Fibroblast of lung (primary cell): ENCODE data around the gene DNAH6. TPM values are rescaled to one million over a fixed set of nuclear protein-coding genes. Genes with fewer than 3 reads are reported as not detected.

Experiments used
- DNase-seq, 2 donors: peaks; one replicate each; pipeline versions ENCODE4 v3.0.0 to v3.0.0-alpha.2; 2010; ENCODE audit warnings: low read depth in 2 of 2
- H2AFZ ChIP-seq: 2 replicates; pipeline ENCODE4 v1.5.1; 2012; ENCODE audit warnings: low read length, control low read depth, inconsistent platforms
- H3K27ac ChIP-seq: 2 replicates; pipeline ENCODE4 v1.5.1; 2011; ENCODE audit warnings: low read length, control low read depth; ENCODE audit not compliant: insufficient read depth
- H3K27me3 ChIP-seq: 2 replicates; pipeline ENCODE4 v1.5.1; 2011; ENCODE audit warnings: mild to moderate bottlenecking, low read length; ENCODE audit not compliant: control insufficient read depth, insufficient read depth
- H3K36me3 ChIP-seq: 2 replicates; pipeline ENCODE4 v1.5.1; 2011; ENCODE audit warnings: low read length; ENCODE audit not compliant: control insufficient read depth, insufficient read depth
- H3K4me1 ChIP-seq: 2 replicates; pipeline ENCODE4 v1.5.1; 2011; ENCODE audit warnings: low read length; ENCODE audit not compliant: control insufficient read depth, insufficient read depth; ENCODE audit errors: extremely low read depth
- H3K4me2 ChIP-seq: 2 replicates; pipeline ENCODE4 v1.5.1; 2011; ENCODE audit warnings: low read length, control low read depth; ENCODE audit not compliant: insufficient read depth; ENCODE audit errors: extremely low read depth
- H3K4me3 ChIP-seq, 4 experiments: fragments of 200-600 bp in 1 of 4; sonication (generic) in 1 of 4; replicated peaks in 1 of 4; 2 replicates each; pipeline ENCODE4 v1.5.1; 2011 to 2016; ENCODE audit warnings: low read length in 4 of 4, low read depth in 3 of 4, mild to moderate bottlenecking in 3 of 4, control low read depth in 2 of 4, inconsistent platforms in 1 of 4, mixed read lengths in 1 of 4; ENCODE audit not compliant: insufficient read depth in 1 of 4; ENCODE audit errors: control extremely low read depth in 1 of 4
- H3K79me2 ChIP-seq: 2 replicates; pipeline ENCODE4 v1.5.1; 2012; ENCODE audit warnings: mild to moderate bottlenecking, low read length, inconsistent platforms; ENCODE audit not compliant: control insufficient read depth, insufficient read depth
- H3K9ac ChIP-seq: 2 replicates; pipeline ENCODE4 v1.5.1; 2011; ENCODE audit warnings: mild to moderate bottlenecking, low read length, control low read depth; ENCODE audit not compliant: insufficient read depth
- H3K9me3 ChIP-seq: 2 replicates; pipeline ENCODE4 v1.5.1; 2012; ENCODE audit warnings: low read depth, low read length; ENCODE audit not compliant: control insufficient read depth, insufficient read depth
- H4K20me1 ChIP-seq: 2 replicates; pipeline ENCODE4 v1.5.1; 2011; ENCODE audit warnings: low read length; ENCODE audit not compliant: control insufficient read depth, insufficient read depth; ENCODE audit errors: extremely low read depth
- EZH2 ChIP-seq: IDR thresholded peaks from 2 replicates; pipeline ENCODE4 v1.5.1; 2012; ENCODE audit warnings: low read length, control low read depth, mild to moderate bottlenecking; ENCODE audit errors: missing control alignments
- polyA plus RNA-seq, 2 donors: library from polyadenylated mRNA; depleted of rRNA in 1 of 2; stranded (reverse) in 1 of 2; unstranded in 1 of 2; fragments of >200 nt; gene quantifications; 2 replicates each; pipeline ENCODE4 v1.2.1, GENCODE V29; 2011 to 2012; ENCODE audit warnings: missing spikeins in 1 of 2
- total RNA-seq: library from RNA; depleted of rRNA; stranded (reverse); fragments of >200 nt; gene quantifications from 2 replicates; pipeline ENCODE4 v1.2.1, GENCODE V29; 2014
- TF ChIP-seq, protein P1 (sequence below), 2 donors: IDR thresholded peaks in 1 of 2; conservative IDR thresholded peaks in 1 of 2; 1 replicate in 1 of 2; 2 replicates in 1 of 2; pipeline ENCODE4 v1.5.1; 2011 to 2012; ENCODE audit warnings: low read length in 2 of 2, control low read depth in 1 of 2, inconsistent platforms in 1 of 2, low read depth in 1 of 2, mild to moderate bottlenecking in 1 of 2

DNAH6 gene
- total and polyA plus RNA-seq, 2 donors (not counting 1 experiment from before 2014, with no cell fraction given): under 0.01 to 0.01 TPM

DNA sequence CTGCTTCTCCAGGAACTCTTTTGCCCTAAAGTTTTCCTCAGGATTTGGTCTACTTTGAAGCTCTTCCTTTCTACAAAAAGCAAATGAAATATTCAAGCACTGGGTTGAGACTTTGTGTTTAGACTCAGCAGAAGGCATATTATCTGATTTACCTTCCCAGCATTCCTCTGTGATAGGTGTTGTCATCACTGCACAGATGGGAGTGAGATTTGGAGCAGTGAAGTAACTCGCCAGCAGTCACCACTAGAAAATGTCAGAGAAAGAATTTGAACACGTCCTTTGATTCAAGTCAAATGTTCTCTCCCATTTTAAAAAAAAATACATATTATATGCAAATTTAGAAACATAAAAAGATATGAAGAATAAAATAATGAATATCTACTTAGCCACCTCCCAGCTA is 112.2 kb downstream of the DNAH6 start:
- no peaks in the 10 kb centered on the region for H3K4me1 ChIP-seq
- H3K9ac ChIP-seq: no peak overlapping the region
- H3K4me2 ChIP-seq: no peak overlapping the region
- DNase-seq: no peak
- H2AFZ ChIP-seq: no peak overlapping the region
- H3K36me3 ChIP-seq: no peaks in the 10 kb centered on the region
- H3K27ac ChIP-seq: no peak overlapping the region
- peaks cover 2% of the 10 kb centered on the region for H3K27me3 ChIP-seq
- no peak overlapping the region for H3K4me3 ChIP-seq
- no peaks in the 10 kb centered on the region for H3K79me2 ChIP-seq
- H3K9me3 ChIP-seq: no peaks in the 10 kb centered on the region
- H4K20me1 ChIP-seq: no peaks in the 10 kb centered on the region
- no peak for TF ChIP-seq EZH2
- TF ChIP-seq, protein P1, sequence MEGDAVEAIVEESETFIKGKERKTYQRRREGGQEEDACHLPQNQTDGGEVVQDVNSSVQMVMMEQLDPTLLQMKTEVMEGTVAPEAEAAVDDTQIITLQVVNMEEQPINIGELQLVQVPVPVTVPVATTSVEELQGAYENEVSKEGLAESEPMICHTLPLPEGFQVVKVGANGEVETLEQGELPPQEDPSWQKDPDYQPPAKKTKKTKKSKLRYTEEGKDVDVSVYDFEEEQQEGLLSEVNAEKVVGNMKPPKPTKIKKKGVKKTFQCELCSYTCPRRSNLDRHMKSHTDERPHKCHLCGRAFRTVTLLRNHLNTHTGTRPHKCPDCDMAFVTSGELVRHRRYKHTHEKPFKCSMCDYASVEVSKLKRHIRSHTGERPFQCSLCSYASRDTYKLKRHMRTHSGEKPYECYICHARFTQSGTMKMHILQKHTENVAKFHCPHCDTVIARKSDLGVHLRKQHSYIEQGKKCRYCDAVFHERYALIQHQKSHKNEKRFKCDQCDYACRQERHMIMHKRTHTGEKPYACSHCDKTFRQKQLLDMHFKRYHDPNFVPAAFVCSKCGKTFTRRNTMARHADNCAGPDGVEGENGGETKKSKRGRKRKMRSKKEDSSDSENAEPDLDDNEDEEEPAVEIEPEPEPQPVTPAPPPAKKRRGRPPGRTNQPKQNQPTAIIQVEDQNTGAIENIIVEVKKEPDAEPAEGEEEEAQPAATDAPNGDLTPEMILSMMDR (conservative IDR thresholded peaks at IDR 0.05 in 1 of 2, IDR thresholded peaks at IDR 0.05 in 1 of 2; ENCODE audit: low read depth in 1 of 2, low read length in 2 of 2): no peak

DNA sequence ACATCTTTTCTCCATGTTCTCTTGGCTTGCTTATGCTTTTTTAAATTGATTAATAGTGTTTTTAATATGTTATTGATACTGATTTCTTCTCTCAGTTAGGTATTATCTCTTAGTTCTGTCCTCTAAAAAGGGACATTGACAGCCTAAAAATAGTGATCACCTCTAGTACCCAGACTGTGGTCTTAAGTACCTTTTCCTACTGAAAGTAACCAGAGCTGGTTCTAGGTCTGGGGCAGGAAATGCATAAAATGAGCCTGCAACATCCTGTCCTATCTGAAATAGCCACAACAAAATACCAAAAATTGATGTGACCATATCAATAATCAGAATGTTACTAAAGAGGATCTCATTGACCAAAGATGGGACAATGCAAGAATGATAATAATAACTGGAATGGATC is 113.3 kb downstream of the DNAH6 start:
- TF ChIP-seq, protein P1 (conservative IDR thresholded peaks at IDR 0.05 in 1 of 2, IDR thresholded peaks at IDR 0.05 in 1 of 2; ENCODE audit: low read depth in 1 of 2, low read length in 2 of 2): no peak
- no peak for TF ChIP-seq EZH2
- peaks cover 2% of the 10 kb centered on the region for H3K27me3 ChIP-seq

DNA sequence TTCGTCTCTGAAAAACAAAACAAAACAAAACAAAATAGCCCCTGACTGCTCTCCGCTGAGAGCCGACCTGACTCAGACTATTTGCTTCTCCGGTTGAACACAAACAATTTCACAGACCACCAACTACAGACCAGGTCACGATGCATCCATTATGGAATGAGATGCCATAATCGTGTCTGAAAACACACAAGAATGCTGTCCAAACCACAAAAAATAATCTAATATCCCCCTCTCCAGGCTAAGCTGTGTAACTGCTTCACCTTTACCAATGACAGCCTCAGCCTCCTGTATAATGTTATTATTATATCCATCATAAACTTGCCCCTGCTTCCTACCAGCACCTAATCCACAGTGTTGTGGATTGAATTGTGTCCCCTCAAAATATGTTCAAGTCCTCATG is 114.7 kb downstream of the DNAH6 start:
- peak; percentile 63 for DNase-seq

More for the DNA sequence above, 113.3 kb downstream of the DNAH6 start:
- Histone ChIP-seq H3K36me3 (no peaks in the 10 kb centered on the region), H3K4me1 (no peaks in the 10 kb centered on the region), H3K4me2 (no peak overlapping the region), H4K20me1 (no peaks in the 10 kb centered on the region), H2AFZ (no peak overlapping the region), H3K27ac (no peak overlapping the region), H3K9me3 (no peaks in the 10 kb centered on the region), H3K4me3 (no peak overlapping the region), H3K9ac (no peak overlapping the region), H3K79me2 (no peaks in the 10 kb centered on the region)
- DNase-seq: no peak

More for the DNA sequence above, 114.7 kb downstream of the DNAH6 start:
- Histone ChIP-seq H3K27me3 (no peaks in the 10 kb centered on the region), H3K4me3 (peak overlapping the region in 1 of 4 experiments; percentile 26), H3K27ac (no peak overlapping the region), H3K79me2 (no peaks in the 10 kb centered on the region), H2AFZ (no peak overlapping the region), H3K9ac (no peak overlapping the region), H3K4me1 (no peaks in the 10 kb centered on the region), H4K20me1 (no peaks in the 10 kb centered on the region), H3K9me3 (no peaks in the 10 kb centered on the region), H3K4me2 (no peak overlapping the region), H3K36me3 (no peaks in the 10 kb centered on the region)
- TF ChIP-seq, protein P1 (conservative IDR thresholded peaks at IDR 0.05 in 1 of 2, IDR thresholded peaks at IDR 0.05 in 1 of 2; ENCODE audit: low read depth in 1 of 2, low read length in 2 of 2): peak; percentile 47 to 72
- TF ChIP-seq EZH2: no peak
